Right cardiac atrium (tissue), 5 donors: ENCODE measurements around the gene ST7L. TPM values are rescaled to one million over a fixed set of nuclear protein-coding genes. Genes with fewer than 3 reads are reported as not detected.
"Not testable (repeated sequence)": the region's sequence is repeated elsewhere in the genome, so short reads cannot be mapped to it uniquely, and the experiment has no call there.

Experiments used
- ATAC-seq, 2 donors: fragments of 200-7000 bp; cut with Tn5 transposase; one replicate each; pipeline versions ENCODE4 v1.8.0 to v1.9.1; 2020; ENCODE audit warnings: moderate library complexity in 2 of 2, mild to moderate bottlenecking in 1 of 2
- DNase-seq, 3 donors: peaks; one replicate each; pipeline ENCODE4 v3.0.0-alpha.2; 2020
- H3K27ac ChIP-seq: one replicate; pipeline ENCODE4 v1.5.1; 2013; ENCODE audit warnings: mild to moderate bottlenecking, low read length, control low read depth, moderate library complexity
- H3K27me3 ChIP-seq: one replicate; pipeline ENCODE4 v1.6.1; 2013; ENCODE audit not compliant: control insufficient read depth, insufficient read depth
- H3K4me1 ChIP-seq: one replicate; pipeline ENCODE4 v1.6.1; 2013; ENCODE audit warnings: low read length; ENCODE audit not compliant: control insufficient read depth, insufficient read depth
- H3K4me3 ChIP-seq: one replicate; pipeline ENCODE4 v1.5.1; 2013; ENCODE audit warnings: low read length, control low read depth
- H3K9me3 ChIP-seq: one replicate; pipeline ENCODE4 v1.6.1; 2013; ENCODE audit warnings: low read length; ENCODE audit not compliant: control insufficient read depth
- WGBS: extraction: QIAGEN DNeasy Blood & Tissue Kit; methylation state at CpG from one replicate; pipeline ENCODE4 v1.1.7; 2013; 5-methylcytosine and 5-hydroxymethylcytosine counted together
- intact Hi-C, 4 donors: fragments of 100-400 bp; cut with DNase I; formaldehyde crosslinking; loops; one replicate each; pipeline versions ENCODE4 v1.11.0 to v1.14.0; 2022 to 2023
- long read RNA-seq, 4 donors: library from polyadenylated mRNA; unstranded; transcript quantifications; one replicate each; pipeline ENCODE4 v2.0.0, GENCODE V29; 2020 to 2021
- polyA plus RNA-seq: library from polyadenylated mRNA; stranded (reverse); fragments of 200-250 nt; gene quantifications from one replicate; pipeline ENCODE4 v1.2.3, GENCODE V29; 2013
- total RNA-seq, 4 donors: library from RNA; stranded (reverse); fragmentation: NEBNext Ultra II Directional; extraction: Animal tissue kit (Norgen Biotek cat#: 25700); gene quantifications; one replicate each; pipeline ENCODE4 v1.2.1, GENCODE V29; 2021
- donor health status: healthy with polysubstance abuse.
- donor health status: DM: no; HTN: yes; CAD: no.
- donor health status: DM: no; HTN: no; CAD: no.
- donor health status: DM: no; HTN: yes; CAD: no; lungs with severe emphysema.
- donor health status: DM: yes; HTN: yes; CAD: no.

Gene ST7L, protein sequence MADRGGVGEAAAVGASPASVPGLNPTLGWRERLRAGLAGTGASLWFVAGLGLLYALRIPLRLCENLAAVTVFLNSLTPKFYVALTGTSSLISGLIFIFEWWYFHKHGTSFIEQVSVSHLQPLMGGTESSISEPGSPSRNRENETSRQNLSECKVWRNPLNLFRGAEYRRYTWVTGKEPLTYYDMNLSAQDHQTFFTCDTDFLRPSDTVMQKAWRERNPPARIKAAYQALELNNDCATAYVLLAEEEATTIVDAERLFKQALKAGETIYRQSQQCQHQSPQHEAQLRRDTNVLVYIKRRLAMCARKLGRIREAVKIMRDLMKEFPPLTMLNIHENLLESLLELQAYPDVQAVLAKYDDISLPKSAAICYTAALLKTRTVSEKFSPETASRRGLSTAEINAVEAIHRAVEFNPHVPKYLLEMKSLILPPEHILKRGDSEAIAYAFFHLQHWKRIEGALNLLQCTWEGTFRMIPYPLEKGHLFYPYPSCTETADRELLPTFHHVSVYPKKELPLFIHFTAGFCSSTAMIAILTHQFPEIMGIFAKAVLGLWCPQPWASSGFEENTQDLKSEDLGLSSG
- 10 to 100 TPM; 13.7 to 18.9 (median 16.3) TPM for total RNA-seq
- polyA plus RNA-seq: 7.2 TPM
- long read RNA-seq, donor 1, full-length matches to known transcripts: 17 of 50 reads
- long read RNA-seq, donor 1, partial matches to known transcripts: 3 of 50 reads
- long read RNA-seq, donor 1, other reads (novel, unspliced or antisense): 30 of 50 reads
- long read RNA-seq, donor 2, full-length matches to known transcripts: 3 of 11 reads
- long read RNA-seq, donor 2, partial matches to known transcripts: 4 of 11 reads
- long read RNA-seq, donor 2, other reads (novel, unspliced or antisense): 4 of 11 reads
- long read RNA-seq, donor 3, full-length matches to known transcripts: 29 of 71 reads
- long read RNA-seq, donor 3, partial matches to known transcripts: 3 of 71 reads
- long read RNA-seq, donor 3, other reads (novel, unspliced or antisense): 39 of 71 reads
- long read RNA-seq, donor 4, full-length matches to known transcripts: 7 of 12 reads
- long read RNA-seq, donor 4, partial matches to known transcripts: 2 of 12 reads
- long read RNA-seq, donor 4, other reads (novel, unspliced or antisense): 3 of 12 reads

DNA sequence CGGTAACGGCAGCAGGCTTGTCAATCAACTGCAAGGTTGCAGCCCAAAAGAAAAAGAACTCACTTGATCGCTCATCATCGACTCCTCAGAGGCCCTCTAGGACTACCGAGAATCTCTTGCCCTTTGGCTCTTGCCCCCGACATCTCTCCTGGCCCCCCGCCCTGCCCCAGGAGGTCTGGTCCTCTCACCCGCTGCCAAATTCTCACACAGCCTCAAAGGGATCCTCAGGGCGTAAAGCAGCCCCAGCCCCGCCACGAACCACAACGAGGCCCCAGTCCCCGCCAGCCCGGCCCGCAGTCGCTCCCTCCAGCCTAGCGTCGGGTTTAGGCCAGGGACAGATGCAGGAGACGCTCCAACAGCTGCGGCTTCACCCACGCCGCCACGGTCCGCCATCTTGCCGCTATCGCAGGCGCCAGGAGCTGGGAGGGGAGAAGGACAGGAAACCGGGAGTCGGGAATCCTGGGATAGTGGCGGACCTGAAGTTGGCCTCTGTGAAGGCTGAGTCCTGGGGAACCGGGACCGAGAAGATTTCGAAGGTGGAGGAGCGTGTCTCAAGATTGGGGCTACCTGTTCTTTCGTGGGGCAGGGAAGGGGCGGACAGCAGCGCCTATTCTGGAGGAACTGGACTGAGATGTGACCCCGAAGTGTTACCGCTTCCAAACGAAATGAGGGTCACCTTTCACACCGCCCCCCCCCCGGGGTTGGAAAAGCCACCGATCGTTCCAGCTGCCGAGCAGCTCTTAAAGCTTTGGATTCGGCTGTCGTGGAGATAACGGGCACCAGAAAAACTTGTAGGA lies at the start of gene ST7L:
Gene ST7L, minus strand, starts transcription at position 421 of the 797 bp plus-strand sequence. Its CDS starts 28 bp downstream, at position 393.
- intact Hi-C loops: loop anchor here in 3 of 4 donors (2.0 to 10.0 kb wide), 4 partner anchors 86 to 227 kb away; partner anchors contain the start of gene RHOC (in 3 of the 3)
- H3K9me3 ChIP-seq: no peaks in the 10 kb centered on the region
- H3K4me1 ChIP-seq: peaks cover 3% of the 10 kb centered on the region
- peak within 1 kb of the TSS; percentile 86 for H3K4me3 ChIP-seq
- peak; percentile 74 to 91 (median 89) for DNase-seq
- peak within 1 kb of the TSS; percentile 100 for H3K27ac ChIP-seq
- WGBS: under 1% methylated on average over 48 of the region's 48 CpGs
- H3K27me3 ChIP-seq: no peaks in the 10 kb centered on the region
- peak; percentile 92 to 94 for ATAC-seq

DNA sequence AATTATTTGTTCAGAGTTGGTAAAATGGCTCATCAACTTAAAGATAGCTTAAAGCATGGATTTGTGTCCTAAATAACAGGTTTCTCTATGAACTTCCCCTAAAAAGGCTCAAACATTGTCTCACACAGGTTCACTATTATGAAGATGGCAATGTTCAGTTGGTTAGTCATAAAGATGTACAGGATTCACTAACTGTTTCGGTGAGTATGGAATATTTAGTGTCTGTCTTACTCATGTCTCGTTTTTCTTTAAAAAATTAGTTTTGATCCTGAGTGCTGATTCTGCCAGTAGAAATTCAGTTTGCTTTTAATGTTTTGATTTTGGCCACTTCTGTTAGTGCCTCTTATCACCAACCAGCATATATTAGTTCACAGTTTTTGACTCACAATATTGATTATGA lies 48.0 kb upstream of the ST7L start:
- ATAC-seq (no peak), DNase-seq (no peak)
- no peak overlapping the region for H3K4me3 ChIP-seq
- 94% methylated on average over 2 of the region's 2 CpGs for WGBS
- no peaks in the 10 kb centered on the region for H3K4me1 ChIP-seq
- intact Hi-C loops: no loop called here
- H3K27ac ChIP-seq: no peak overlapping the region
- H3K9me3 ChIP-seq: no peaks in the 10 kb centered on the region
- H3K27me3 ChIP-seq: no peaks in the 10 kb centered on the region

DNA sequence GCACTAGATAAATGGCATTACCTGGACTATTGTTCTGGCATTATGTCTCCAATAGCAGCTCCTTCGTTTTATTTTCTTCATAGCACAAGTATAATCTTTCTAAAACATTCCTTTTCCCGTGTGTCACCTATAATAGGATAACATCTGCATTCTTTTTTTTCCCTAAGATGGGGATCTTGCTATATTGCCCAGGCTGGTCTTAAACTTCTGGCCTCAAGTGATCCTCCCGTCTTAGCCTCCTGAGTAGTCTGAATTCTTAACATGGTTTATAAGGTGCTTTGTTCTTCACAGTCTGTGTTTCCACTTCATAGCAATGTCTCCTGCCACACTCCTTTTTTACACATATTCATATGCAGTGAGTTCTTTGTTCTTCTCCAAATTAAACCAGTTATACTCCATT lies 46.9 kb upstream of the ST7L start:
- no peaks in the 10 kb centered on the region for H3K27me3 ChIP-seq
- no peak overlapping the region for H3K27ac ChIP-seq
- no peak overlapping the region for H3K4me3 ChIP-seq
- intact Hi-C loops: no loop called here
- no peak for ATAC-seq
- no peak for DNase-seq
- no peaks in the 10 kb centered on the region for H3K4me1 ChIP-seq
- 76% methylated on average over 3 of the region's 3 CpGs for WGBS
- no peaks in the 10 kb centered on the region for H3K9me3 ChIP-seq

DNA sequence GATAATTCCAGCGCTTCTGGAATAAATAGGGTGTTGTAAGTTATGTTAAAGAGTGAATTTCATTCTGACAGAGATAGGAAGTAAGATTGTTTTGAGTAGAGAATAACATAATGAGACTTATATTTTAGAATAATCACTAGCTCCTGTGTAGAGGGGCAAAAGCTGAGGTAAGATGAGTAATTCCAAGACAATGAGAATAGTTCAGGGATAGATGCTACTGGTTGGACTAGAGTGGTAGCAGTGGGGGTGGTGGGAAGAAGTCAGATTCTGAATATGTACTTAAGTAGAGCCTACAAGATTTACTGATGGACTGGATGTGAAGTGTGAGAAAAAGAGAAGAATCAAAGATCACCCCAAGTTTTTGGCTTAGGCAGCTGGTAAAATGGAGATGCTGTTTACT lies 32.3 kb upstream of the ST7L start:
- Histone ChIP-seq H3K4me3 (no peak overlapping the region), H3K27me3 (no peaks in the 10 kb centered on the region), H3K4me1 (no peaks in the 10 kb centered on the region), H3K27ac (no peak overlapping the region), H3K9me3 (no peaks in the 10 kb centered on the region)
- intact Hi-C loops: no loop called here
- no peak for DNase-seq
- 97% methylated on average over 1 of the region's 1 CpG for WGBS
- no peak for ATAC-seq

DNA sequence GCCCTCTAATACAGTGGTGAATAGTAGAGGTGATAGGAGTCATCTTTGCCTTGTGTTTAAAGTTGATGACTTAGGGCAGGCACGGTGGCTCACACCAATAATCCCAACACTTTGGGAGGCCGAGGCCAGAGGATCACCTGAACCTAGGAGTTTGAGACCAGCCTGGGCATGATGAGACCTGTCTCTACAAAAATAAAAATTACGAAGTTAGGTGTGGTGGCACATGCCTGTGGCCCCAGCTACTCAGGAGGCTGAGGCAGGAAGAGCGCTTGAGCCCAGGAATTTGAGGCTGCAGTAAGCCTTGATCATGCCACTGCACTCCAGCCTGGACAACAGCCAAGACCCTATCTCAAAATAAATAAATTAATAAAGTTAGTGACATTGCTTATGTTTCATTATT lies 27.3 kb upstream of the ST7L start:
- peaks cover 2% of the 10 kb centered on the region for H3K4me1 ChIP-seq
- ATAC-seq: no peak
- no peak overlapping the region for H3K4me3 ChIP-seq
- intact Hi-C loops: no loop called here
- H3K27ac ChIP-seq: no peak overlapping the region
- H3K27me3 ChIP-seq: no peaks in the 10 kb centered on the region
- H3K9me3 ChIP-seq: no peaks in the 10 kb centered on the region
- 99% methylated on average over 4 of the region's 4 CpGs for WGBS
- DNase-seq: no peak

DNA sequence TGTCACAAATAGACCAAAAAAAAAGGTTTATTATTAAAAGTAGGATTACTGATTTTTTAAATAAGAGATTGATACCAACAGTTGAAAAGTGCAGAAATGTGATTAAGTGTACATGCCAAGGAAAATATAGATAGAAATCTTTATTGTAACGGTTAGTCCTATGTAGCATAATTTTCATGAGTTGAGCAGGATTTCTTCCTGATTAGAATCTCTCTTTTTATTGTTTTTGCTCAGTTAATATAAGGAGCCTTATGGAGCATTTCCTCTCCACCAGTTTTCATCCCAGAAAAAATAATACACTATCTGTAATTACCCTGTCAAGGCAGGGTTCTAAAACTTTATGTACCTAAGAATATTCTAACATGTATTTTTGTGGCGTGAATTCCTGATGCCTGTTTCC lies 24.1 kb upstream of the ST7L start:
- H3K4me3 ChIP-seq: no peak overlapping the region
- H3K27me3 ChIP-seq: no peaks in the 10 kb centered on the region
- WGBS: 75% methylated on average over 2 of the region's 2 CpGs
- H3K4me1 ChIP-seq: peaks cover 2% of the 10 kb centered on the region
- ATAC-seq (no peak), DNase-seq (no peak)
- H3K9me3 ChIP-seq: no peaks in the 10 kb centered on the region
- intact Hi-C loops: no loop called here
- H3K27ac ChIP-seq: no peak overlapping the region

DNA sequence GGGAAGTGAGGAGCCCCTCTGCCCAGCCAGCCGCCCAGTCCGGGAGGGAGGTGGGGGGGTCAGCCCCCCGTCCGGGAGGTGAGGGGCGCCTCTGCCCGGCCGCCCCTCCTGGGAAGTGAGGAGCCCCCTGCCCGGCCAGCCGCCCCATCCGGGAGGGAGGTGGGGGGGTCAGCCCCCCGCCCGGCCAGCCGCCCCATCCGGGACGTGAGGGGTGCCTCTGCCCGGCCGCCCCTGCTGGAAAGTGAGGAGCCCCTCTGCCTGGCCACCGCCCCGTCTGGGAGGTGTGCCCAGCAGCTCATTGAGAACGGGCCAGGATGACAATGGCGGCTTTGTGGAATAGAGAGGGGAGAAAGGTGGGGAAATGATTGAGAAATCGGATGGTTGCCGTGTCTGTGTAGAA lies 21.5 kb upstream of the ST7L start:
- H3K27ac ChIP-seq, H3K9me3 ChIP-seq, ATAC-seq, H3K27me3 ChIP-seq, H3K4me3 ChIP-seq, intact Hi-C loops, H3K4me1 ChIP-seq: not testable (repeated sequence)
- DNase-seq: peak in 1 of 3 donors; percentile 58
- 94% methylated on average over 23 of the region's 23 CpGs for WGBS

DNA sequence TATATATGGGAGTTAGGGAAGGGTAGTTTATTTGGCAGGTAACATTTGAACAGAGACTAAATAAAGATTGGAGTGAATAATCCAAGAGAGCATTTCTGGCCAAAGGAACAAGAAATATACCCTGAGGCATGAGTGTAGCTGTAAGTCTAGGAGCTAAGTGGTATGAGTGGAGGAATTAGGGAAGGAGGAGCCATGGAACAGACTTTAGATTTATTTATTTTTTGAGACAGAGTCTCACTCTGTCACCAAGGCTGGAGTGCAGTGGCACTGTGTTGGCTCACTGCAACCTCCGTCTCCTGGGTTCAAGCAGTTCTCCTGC lies 19.1 kb upstream of the ST7L start:
- no peak for DNase-seq
- 100% methylated on average over 1 of the region's 1 CpG for WGBS
- H3K4me3 ChIP-seq: no peak overlapping the region
- no peak overlapping the region for H3K27ac ChIP-seq
- H3K9me3 ChIP-seq: no peaks in the 10 kb centered on the region
- no peaks in the 10 kb centered on the region for H3K27me3 ChIP-seq
- peaks cover 3% of the 10 kb centered on the region for H3K4me1 ChIP-seq
- ATAC-seq: no peak
- intact Hi-C loops: no loop called here

DNA sequence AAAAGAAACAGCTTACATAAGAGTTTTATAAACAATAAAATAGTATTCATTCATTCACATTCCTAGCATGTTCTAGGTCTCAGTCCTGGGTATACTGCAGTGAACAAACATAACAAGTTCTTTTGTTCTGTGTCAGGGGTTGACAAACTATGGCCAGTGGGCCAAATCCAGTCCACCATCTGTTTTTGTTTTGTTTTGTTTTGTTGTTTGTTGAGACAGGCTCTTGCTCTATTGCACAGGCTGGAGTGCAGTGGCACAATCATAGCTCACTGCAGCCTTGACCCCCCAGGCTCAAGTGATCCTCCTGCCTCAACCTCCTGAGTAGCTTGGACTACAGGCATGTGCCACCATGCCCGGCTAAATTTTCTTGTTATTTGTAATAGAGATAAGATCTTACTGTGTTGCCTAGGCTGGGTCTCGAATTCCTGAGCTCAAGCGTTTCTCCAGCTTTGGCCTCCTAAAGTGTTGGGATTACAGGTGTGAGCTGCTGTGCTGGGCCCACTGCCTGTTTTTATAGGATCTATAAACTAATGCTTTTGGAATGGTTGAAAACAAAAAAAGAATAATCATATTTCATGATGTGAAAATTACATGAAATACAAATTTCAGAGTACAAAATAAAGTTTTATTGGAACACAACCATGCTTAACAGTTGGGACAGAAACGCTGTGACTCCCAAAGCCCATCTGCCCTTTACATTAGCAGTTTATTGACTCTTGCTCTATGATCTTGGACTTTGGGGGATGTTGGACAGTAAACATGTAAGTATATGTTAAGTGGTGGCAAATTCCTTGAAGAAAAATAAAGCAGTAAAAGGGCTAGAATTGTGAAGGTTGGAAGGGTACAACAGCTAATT lies 18.5 kb upstream of the ST7L start:
- H3K27me3 ChIP-seq: no peaks in the 10 kb centered on the region
- no peak for DNase-seq
- no peak for ATAC-seq
- intact Hi-C loops: no loop called here
- H3K27ac ChIP-seq: no peak overlapping the region
- WGBS: 84% methylated on average over 4 of the region's 4 CpGs
- peaks cover 3% of the 10 kb centered on the region for H3K4me1 ChIP-seq
- no peak overlapping the region for H3K4me3 ChIP-seq
- H3K9me3 ChIP-seq: no peaks in the 10 kb centered on the region
